Neural cell (in vitro differentiated cells): ENCODE measurements around the gene ENKUR. TPM values are rescaled to one million over a fixed set of nuclear protein-coding genes. Genes with fewer than 3 reads are reported as not detected.

Source experiments
- H2AFZ ChIP-seq: fragments of 200-600, 300-800 bp; sonication (generic), shearing (Covaris generic); 2 replicates; pipeline ENCODE4 v1.6.0; 2014; ENCODE audit warnings: low read depth, mild to moderate bottlenecking, antibody characterized with exemption, low read length, moderate library complexity
- H3F3A ChIP-seq: fragments of 200-600 bp; shearing (Covaris generic); 2 replicates; pipeline ENCODE4 v1.6.1; 2016; ENCODE audit warnings: mild to moderate bottlenecking, moderate library complexity, mixed read lengths, antibody characterized with exemption, low read length; ENCODE audit not compliant: insufficient read depth, poor library complexity, severe bottlenecking
- H3K27ac ChIP-seq: fragments of 200-600, 300-800 bp; sonication (generic), shearing (Covaris generic); 2 replicates; pipeline ENCODE4 v1.5.1; 2014; ENCODE audit warnings: mild to moderate bottlenecking, low read length, moderate library complexity
- H3K27me3 ChIP-seq: fragments of 300-800, 200-600 bp; sonication (generic), shearing (Covaris generic); 2 replicates; pipeline ENCODE4 v1.6.0; 2014; ENCODE audit warnings: mild to moderate bottlenecking, low read depth, low read length, moderate library complexity; ENCODE audit not compliant: insufficient read depth
- H3K36me3 ChIP-seq: fragments of 300-800, 200-600 bp; sonication (generic), shearing (Covaris generic); 2 replicates; pipeline ENCODE4 v1.5.1; 2014; ENCODE audit warnings: mild to moderate bottlenecking, antibody characterized with exemption, low read length, moderate library complexity; ENCODE audit not compliant: insufficient read depth
- H3K4me2 ChIP-seq: fragments of 300-800, 200-600 bp; sonication (generic), shearing (Covaris generic); 2 replicates; pipeline ENCODE4 v1.6.0; 2014; ENCODE audit warnings: mild to moderate bottlenecking, low read length
- H3K4me3 ChIP-seq: fragments of 300-800, 200-600 bp; sonication (generic), shearing (Covaris generic); 2 replicates; pipeline ENCODE4 v1.5.1; 2014; ENCODE audit warnings: mild to moderate bottlenecking, low read length, moderate library complexity
- H3K79me2 ChIP-seq: fragments of 200-600 bp; shearing (Covaris generic); replicated peaks from 2 replicates; pipeline ENCODE4 v1.6.0; 2014; ENCODE audit warnings: mild to moderate bottlenecking, low read length, moderate library complexity; ENCODE audit not compliant: insufficient read depth
- H3K9ac ChIP-seq: fragments of 300-800, 200-600 bp; sonication (generic), shearing (Covaris generic); 2 replicates; pipeline ENCODE4 v1.6.1; 2016; ENCODE audit warnings: mild to moderate bottlenecking, low read length, mixed read lengths
- H3K9me2 ChIP-seq: fragments of 200-600 bp; shearing (Covaris generic); 2 replicates; pipeline ENCODE4 v1.6.1; 2016; ENCODE audit warnings: mild to moderate bottlenecking, low read length, mixed read lengths; ENCODE audit not compliant: insufficient read depth
- H3K9me3 ChIP-seq: fragments of 200-600, 300-800 bp; sonication (generic), shearing (Covaris generic); 2 replicates; pipeline ENCODE4 v1.6.1; 2016; ENCODE audit warnings: mild to moderate bottlenecking, mixed run types, low read length, moderate library complexity, mixed read lengths
- H4K20me1 ChIP-seq: fragments of 200-600 bp; shearing (Covaris generic); 2 replicates; pipeline ENCODE4 v1.6.1; 2016; ENCODE audit warnings: mild to moderate bottlenecking, mixed run types; ENCODE audit not compliant: insufficient read depth
- CTCF ChIP-seq: fragments of 450-650 bp; IDR thresholded peaks from 2 replicates; pipeline ENCODE4 v1.5.1; 2014; ENCODE audit warnings: antibody characterized with exemption, mild to moderate bottlenecking, moderate library complexity; ENCODE audit not compliant: poor library complexity, severe bottlenecking
- EP300 ChIP-seq: fragments of 450-650 bp; conservative IDR thresholded peaks from 2 replicates; pipeline ENCODE4 v1.6.1; 2014; ENCODE audit warnings: antibody characterized with exemption, mild to moderate bottlenecking, moderate library complexity; ENCODE audit not compliant: poor library complexity, severe bottlenecking
- EZH2 ChIP-seq: fragments of 200-600, 300-800 bp; shearing (Covaris generic), sonication (generic); IDR thresholded peaks from 2 replicates; pipeline ENCODE4 v1.6.1; 2014; ENCODE audit warnings: antibody characterized with exemption, low read length, borderline replicate concordance, mild to moderate bottlenecking; ENCODE audit not compliant: insufficient read depth, poor library complexity, severe bottlenecking
- MXI1 ChIP-seq: fragments of 450-650 bp; conservative IDR thresholded peaks from 2 replicates; pipeline ENCODE4 v1.6.1; 2014; ENCODE audit warnings: antibody characterized with exemption, mild to moderate bottlenecking; ENCODE audit not compliant: poor library complexity, severe bottlenecking
- POLR2AphosphoS5 ChIP-seq: IDR thresholded peaks from 2 replicates; pipeline ENCODE4 v1.6.1; 2012
- RAD21 ChIP-seq: fragments of 450-650 bp; conservative IDR thresholded peaks from 2 replicates; pipeline ENCODE4 v1.6.1; 2014; ENCODE audit warnings: antibody characterized with exemption, mild to moderate bottlenecking, moderate library complexity
- SMC3 ChIP-seq: fragments of 450-650 bp; conservative IDR thresholded peaks from 2 replicates; pipeline ENCODE4 v1.6.1; 2014; ENCODE audit warnings: antibody characterized with exemption, mild to moderate bottlenecking, moderate library complexity; ENCODE audit not compliant: poor library complexity
- TAF1 ChIP-seq: IDR thresholded peaks from 2 replicates; pipeline ENCODE4 v1.6.1; 2012; ENCODE audit warnings: low read depth
- polyA plus RNA-seq: library from polyadenylated mRNA; depleted of rRNA; stranded (reverse); fragments of >200 nt; gene quantifications from 2 replicates; pipeline ENCODE4 v1.2.3, GENCODE V29; 2014
- TF ChIP-seq, protein P1 (sequence below): IDR thresholded peaks from 2 replicates; pipeline ENCODE4 v1.6.1; 2012; ENCODE audit warnings: borderline replicate concordance

ENKUR gene
- polyA plus RNA-seq, 1 donor from 2014 or later, result 2.6 TPM

- H3K27ac ChIP-seq, result no peak overlapping the region
- no peaks in the 10 kb centered on the region for H3K27me3 ChIP-seq
- no peaks in the 10 kb centered on the region for H4K20me1 ChIP-seq
- no peaks in the 10 kb centered on the region for H3K9me3 ChIP-seq
- no peak overlapping the region for H2AFZ ChIP-seq
- H3K4me3 ChIP-seq, result no peak overlapping the region
- TF ChIP-seq EZH2 (no peak), RAD21 (no peak)
- H3K36me3 ChIP-seq, result no peaks in the 10 kb centered on the region
- no peaks in the 10 kb centered on the region for H3K9me2 ChIP-seq
- no peaks in the 10 kb centered on the region for H3K79me2 ChIP-seq
- H3F3A ChIP-seq, result no peaks in the 10 kb centered on the region
- H3K4me2 ChIP-seq, result no peak overlapping the region
- no peak overlapping the region for H3K9ac ChIP-seq
Observed at GRCh38 chr10:25063644-25064043, 47.7 kb upstream of the ENKUR start.

- H3K4me2 ChIP-seq, result no peak overlapping the region
Observed at GRCh38 chr10:25063157-25063556, 47.2 kb upstream of the ENKUR start.

DNA sequence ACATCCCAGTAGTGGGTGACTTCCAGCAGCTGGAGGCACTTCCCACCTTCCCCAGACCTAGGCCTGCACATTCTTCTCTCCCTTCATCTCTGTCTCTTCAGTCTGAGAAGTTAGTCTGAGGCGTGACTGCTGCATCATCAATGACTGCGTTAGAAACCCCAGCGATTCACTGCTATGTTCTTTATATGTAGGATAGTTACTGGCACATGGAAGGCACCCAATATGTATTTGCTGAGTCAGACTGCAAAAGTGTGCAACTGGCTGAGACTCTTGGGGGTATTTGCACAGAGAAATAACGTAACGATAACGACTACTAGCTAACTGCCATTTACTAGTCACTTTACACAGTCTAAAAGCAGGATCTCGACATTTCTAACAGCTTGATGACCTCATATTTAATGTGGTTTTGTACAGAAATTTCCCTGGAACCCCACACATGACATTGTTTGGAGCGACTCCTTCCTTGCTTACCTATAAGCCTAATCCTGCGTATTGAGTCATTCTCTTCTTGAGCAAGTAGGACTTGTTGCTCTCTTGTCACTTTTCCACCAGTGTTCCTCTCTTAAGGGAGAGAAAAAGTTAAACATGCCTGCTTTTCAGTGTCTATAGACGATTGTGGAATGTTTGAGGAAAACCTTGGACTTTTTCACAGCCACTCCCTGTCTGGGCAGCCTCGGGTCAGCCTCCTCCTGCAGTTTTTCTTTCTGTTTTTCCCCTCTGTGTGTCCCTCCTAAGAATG lies 45.9 kb upstream of the ENKUR start:
- Histone ChIP-seq H3K4me2 (no peak overlapping the region), H4K20me1 (no peaks in the 10 kb centered on the region), H3K27me3 (no peaks in the 10 kb centered on the region), H3K27ac (no peak overlapping the region), H3K9me2 (no peaks in the 10 kb centered on the region), H3K4me3 (no peak overlapping the region), H3K9ac (no peak overlapping the region), H3F3A (no peaks in the 10 kb centered on the region), H2AFZ (no peak overlapping the region), H3K9me3 (no peaks in the 10 kb centered on the region), H3K79me2 (no peaks in the 10 kb centered on the region), H3K36me3 (no peaks in the 10 kb centered on the region)
- TF ChIP-seq RAD21, result no peak
- TF ChIP-seq EZH2, result no peak
- no peak for TF ChIP-seq SMC3
- TF ChIP-seq, protein P1, sequence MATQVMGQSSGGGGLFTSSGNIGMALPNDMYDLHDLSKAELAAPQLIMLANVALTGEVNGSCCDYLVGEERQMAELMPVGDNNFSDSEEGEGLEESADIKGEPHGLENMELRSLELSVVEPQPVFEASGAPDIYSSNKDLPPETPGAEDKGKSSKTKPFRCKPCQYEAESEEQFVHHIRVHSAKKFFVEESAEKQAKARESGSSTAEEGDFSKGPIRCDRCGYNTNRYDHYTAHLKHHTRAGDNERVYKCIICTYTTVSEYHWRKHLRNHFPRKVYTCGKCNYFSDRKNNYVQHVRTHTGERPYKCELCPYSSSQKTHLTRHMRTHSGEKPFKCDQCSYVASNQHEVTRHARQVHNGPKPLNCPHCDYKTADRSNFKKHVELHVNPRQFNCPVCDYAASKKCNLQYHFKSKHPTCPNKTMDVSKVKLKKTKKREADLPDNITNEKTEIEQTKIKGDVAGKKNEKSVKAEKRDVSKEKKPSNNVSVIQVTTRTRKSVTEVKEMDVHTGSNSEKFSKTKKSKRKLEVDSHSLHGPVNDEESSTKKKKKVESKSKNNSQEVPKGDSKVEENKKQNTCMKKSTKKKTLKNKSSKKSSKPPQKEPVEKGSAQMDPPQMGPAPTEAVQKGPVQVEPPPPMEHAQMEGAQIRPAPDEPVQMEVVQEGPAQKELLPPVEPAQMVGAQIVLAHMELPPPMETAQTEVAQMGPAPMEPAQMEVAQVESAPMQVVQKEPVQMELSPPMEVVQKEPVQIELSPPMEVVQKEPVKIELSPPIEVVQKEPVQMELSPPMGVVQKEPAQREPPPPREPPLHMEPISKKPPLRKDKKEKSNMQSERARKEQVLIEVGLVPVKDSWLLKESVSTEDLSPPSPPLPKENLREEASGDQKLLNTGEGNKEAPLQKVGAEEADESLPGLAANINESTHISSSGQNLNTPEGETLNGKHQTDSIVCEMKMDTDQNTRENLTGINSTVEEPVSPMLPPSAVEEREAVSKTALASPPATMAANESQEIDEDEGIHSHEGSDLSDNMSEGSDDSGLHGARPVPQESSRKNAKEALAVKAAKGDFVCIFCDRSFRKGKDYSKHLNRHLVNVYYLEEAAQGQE, result no peak
- no peak for TF ChIP-seq EP300
- no peak for TF ChIP-seq CTCF
- no peak for TF ChIP-seq MXI1
- no peak for TF ChIP-seq TAF1
- no peak for TF ChIP-seq POLR2AphosphoS5

More at GRCh38 chr10:25063157-25063556, 47.2 kb upstream of the ENKUR start:
- H4K20me1 ChIP-seq, result no peaks in the 10 kb centered on the region
- H3K4me3 ChIP-seq, result no peak overlapping the region
- H3K27ac ChIP-seq, result no peak overlapping the region
- no peaks in the 10 kb centered on the region for H3K79me2 ChIP-seq
- no peaks in the 10 kb centered on the region for H3F3A ChIP-seq
- no peaks in the 10 kb centered on the region for H3K27me3 ChIP-seq
- no peak overlapping the region for H3K9ac ChIP-seq
- H3K9me3 ChIP-seq, result no peaks in the 10 kb centered on the region
- H3K36me3 ChIP-seq, result no peaks in the 10 kb centered on the region
- no peak overlapping the region for H2AFZ ChIP-seq
- H3K9me2 ChIP-seq, result no peaks in the 10 kb centered on the region
- TF ChIP-seq RAD21, result no peak
